ENCODE results near the gene ATM.

Gene ATM

DNA sequence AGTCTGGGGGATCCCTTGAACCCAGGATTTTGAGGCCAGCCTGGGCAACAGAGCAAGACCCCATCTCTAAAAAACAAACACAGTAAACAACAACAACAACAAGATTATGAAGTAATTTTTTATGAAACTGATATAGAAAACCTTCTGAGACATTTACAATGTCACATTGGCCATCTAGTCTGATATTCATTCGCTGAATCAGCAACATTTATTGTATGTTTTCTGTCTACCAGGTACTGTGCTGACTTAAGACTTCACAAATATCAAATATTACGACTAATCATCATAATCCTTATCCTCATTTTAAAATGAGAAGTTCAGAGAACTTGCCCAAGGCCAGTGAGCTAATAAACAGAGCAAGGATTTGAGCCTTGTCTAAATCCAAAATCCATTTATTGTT, 120.8 kb downstream of the ATM start:
- TF ChIP-seq, protein P1, sequence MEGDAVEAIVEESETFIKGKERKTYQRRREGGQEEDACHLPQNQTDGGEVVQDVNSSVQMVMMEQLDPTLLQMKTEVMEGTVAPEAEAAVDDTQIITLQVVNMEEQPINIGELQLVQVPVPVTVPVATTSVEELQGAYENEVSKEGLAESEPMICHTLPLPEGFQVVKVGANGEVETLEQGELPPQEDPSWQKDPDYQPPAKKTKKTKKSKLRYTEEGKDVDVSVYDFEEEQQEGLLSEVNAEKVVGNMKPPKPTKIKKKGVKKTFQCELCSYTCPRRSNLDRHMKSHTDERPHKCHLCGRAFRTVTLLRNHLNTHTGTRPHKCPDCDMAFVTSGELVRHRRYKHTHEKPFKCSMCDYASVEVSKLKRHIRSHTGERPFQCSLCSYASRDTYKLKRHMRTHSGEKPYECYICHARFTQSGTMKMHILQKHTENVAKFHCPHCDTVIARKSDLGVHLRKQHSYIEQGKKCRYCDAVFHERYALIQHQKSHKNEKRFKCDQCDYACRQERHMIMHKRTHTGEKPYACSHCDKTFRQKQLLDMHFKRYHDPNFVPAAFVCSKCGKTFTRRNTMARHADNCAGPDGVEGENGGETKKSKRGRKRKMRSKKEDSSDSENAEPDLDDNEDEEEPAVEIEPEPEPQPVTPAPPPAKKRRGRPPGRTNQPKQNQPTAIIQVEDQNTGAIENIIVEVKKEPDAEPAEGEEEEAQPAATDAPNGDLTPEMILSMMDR (IDR thresholded peaks at IDR 0.05; ENCODE audit: low read depth, low read length), result no peak
- no peak overlapping the region for H3K4me3 ChIP-seq (ENCODE audit: low read depth, low read length)

DNA sequence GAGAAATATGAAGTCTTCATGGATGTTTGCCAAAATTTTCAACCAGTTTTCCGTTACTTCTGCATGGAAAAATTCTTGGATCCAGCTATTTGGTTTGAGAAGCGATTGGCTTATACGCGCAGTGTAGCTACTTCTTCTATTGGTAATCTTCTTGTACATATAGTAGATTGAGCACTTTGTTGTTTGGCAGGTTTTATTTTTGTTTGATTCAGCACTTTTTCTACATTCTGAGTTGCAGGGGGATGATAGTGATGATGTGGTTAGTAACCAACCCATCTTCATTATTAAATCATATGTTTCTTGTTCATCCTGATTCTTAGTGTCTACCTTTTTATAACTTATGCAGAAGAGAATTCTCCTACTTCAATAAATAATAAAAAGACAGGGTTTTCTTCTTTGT, 122.9 kb downstream of the ATM start:
- H3K4me3 ChIP-seq (ENCODE audit: low read depth, low read length), result no peak overlapping the region
- TF ChIP-seq, protein P1 (IDR thresholded peaks at IDR 0.05; ENCODE audit: low read depth, low read length), result no peak

DNA sequence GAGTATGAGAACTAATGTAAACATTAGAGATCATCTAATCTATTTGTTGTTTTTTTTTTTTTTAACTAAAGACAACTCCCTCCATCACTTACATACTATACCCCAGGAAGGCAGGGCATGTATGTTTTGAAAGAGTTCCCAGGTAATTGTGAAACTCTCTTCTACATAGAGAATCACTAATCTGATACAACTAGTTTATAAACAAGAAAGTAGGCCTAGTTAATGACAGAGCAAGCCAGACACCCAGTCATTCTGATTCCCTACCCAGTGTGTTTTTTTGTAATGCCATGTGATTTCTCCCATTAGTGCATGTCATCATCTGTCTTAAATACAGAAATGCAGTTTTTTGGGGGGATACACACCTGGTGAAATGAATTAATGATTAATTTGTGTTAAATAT, 123.6 kb downstream of the ATM start:
- TF ChIP-seq, protein P1 (IDR thresholded peaks at IDR 0.05; ENCODE audit: low read depth, low read length), result no peak
- no peak overlapping the region for H3K4me3 ChIP-seq (ENCODE audit: low read depth, low read length)

DNA sequence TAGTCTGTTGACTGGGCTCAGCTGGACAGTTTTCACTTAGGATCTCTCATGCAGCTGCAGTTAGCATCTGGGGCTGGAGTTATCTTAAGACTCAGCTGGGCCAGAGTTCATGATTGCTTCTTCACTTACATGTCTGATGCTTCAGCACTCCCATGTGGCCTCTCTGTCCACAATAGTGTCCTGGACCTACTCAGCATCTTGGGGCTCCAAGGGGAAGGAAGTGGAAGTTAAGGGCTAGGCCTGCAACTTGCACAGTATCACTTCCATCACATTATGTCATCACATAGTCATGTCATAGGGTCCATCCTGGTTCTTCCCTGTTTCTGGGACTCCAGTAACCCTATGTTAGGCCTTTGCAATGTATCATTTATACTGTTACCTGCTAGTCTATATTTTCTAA, 128.6 kb downstream of the ATM start:
- TF ChIP-seq, protein P1 (IDR thresholded peaks at IDR 0.05; ENCODE audit: low read depth, low read length), result no peak
- H3K4me3 ChIP-seq (ENCODE audit: low read depth, low read length), result no peak overlapping the region

DNA sequence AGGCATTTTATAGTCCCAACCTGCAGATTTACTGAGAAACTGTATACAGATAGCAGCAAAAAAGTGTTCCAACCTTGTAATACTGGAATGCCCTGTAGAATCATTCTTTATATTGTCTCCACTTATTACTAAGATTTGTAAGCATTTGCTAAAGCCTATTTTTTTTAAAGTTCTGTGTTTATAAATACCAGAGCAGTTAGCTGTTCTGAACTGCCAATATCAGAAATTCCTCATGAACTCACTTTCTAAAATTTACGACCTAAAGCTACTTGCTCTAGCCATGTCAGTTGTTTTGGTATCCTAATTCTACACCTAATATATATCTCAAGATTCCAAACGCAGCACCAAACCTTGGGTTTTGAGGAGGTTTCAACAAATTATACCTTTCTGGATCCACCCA, 141.3 kb downstream of the ATM start:
- TF ChIP-seq, protein P1 (IDR thresholded peaks at IDR 0.05; ENCODE audit: low read depth, low read length), result no peak

DNA sequence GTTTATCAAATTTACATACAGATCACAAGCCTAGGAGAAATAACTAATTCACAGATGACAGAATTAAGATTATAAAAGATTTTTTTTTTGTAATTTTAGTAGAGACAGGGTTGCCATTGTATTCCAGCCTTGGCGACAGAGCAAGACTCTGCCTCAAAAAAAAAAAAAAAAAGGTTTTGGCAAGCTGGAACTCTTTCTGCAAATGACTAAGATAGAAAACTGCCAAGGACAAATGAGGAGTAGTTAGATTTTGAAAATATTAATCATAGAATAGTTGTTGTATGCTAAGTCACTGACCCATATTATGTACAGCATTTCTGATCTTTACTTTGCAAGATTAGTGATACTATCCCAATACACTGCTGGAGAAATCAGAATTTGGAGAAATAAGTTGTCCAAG, 145.3 kb downstream of the ATM start:
- no peak overlapping the region for H3K4me3 ChIP-seq (ENCODE audit: low read depth, low read length)
- TF ChIP-seq, protein P1 (IDR thresholded peaks at IDR 0.05; ENCODE audit: low read depth, low read length), result no peak

More for the DNA sequence above, 141.3 kb downstream of the ATM start:
- no peak overlapping the region for H3K4me3 ChIP-seq (ENCODE audit: low read depth, low read length)

DNA sequence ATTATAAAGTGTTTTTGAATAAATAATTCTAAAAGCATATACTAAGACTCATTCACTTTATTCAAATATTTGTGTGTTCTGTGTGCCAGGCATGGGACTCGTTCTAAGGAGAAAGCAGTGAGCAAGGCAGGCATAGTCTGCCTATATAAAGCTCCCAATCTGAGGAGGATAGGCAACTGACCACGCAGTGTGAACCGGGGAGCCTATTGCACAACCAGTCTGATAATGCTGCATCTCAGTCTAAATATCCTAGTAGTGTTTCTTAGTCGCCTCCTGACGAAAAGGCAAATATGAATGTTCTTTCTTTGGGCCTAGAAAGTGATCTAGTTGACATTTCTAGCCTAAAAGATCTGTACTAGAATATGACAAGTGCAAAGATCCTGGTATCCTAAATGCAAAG, 146.2 kb downstream of the ATM start:
- TF ChIP-seq, protein P1 (IDR thresholded peaks at IDR 0.05; ENCODE audit: low read depth, low read length), result no peak
- no peak overlapping the region for H3K4me3 ChIP-seq (ENCODE audit: low read depth, low read length)
